GM19099 (cell line): ENCODE data around the gene PLEKHA5.

Experiments
- POLR2A ChIP-seq: IDR thresholded peaks from 3 replicates; pipeline ENCODE4 v1.6.1; 2011; ENCODE audit warnings: low read depth; ENCODE audit not compliant: insufficient read length; ENCODE audit errors: extremely low read depth

Gene PLEKHA5

GRCh38 chr12:19224746-19225145 is 95.2 kb downstream of the PLEKHA5 start:
- no peak for TF ChIP-seq POLR2A

- TF ChIP-seq POLR2A = no peak
Measured at GRCh38 chr12:19227190-19227879, 97.8 kb downstream of the PLEKHA5 start.

GRCh38 chr12:19227880-19228210 is 98.3 kb downstream of the PLEKHA5 start:
- TF ChIP-seq POLR2A = no peak

- no peak for TF ChIP-seq POLR2A
Measured at GRCh38 chr12:19230299-19230866, 100.8 kb downstream of the PLEKHA5 start.

- TF ChIP-seq POLR2A = no peak
Measured at GRCh38 chr12:19230896-19231295, 101.4 kb downstream of the PLEKHA5 start.

- TF ChIP-seq POLR2A = no peak
Measured at GRCh38 chr12:19234171-19234704, 104.7 kb downstream of the PLEKHA5 start.

- no peak for TF ChIP-seq POLR2A
Measured at GRCh38 chr12:19234981-19235871, 105.7 kb downstream of the PLEKHA5 start.

GRCh38 chr12:19236656-19237055 is 107.1 kb downstream of the PLEKHA5 start:
- no peak for TF ChIP-seq POLR2A

- TF ChIP-seq POLR2A = no peak
Measured at GRCh38 chr12:19238540-19238939, 109.0 kb downstream of the PLEKHA5 start.

GRCh38 chr12:19239102-19239501 is 109.6 kb downstream of the PLEKHA5 start:
- no peak for TF ChIP-seq POLR2A

GRCh38 chr12:19239616-19240234 is 110.2 kb downstream of the PLEKHA5 start:
- TF ChIP-seq POLR2A = no peak

- no peak for TF ChIP-seq POLR2A
Measured at GRCh38 chr12:19242581-19242980, 113.0 kb downstream of the PLEKHA5 start.

GRCh38 chr12:19243551-19243950 is 114.0 kb downstream of the PLEKHA5 start:
- TF ChIP-seq POLR2A = no peak

- TF ChIP-seq POLR2A = no peak
Measured at GRCh38 chr12:19244312-19244711, 114.8 kb downstream of the PLEKHA5 start.

- no peak for TF ChIP-seq POLR2A
Measured at GRCh38 chr12:19245106-19245505, 115.6 kb downstream of the PLEKHA5 start.
